ENCODE data around the gene OR9Q1. TPM values are rescaled to one million over a fixed set of nuclear protein-coding genes. Genes with fewer than 3 reads are reported as not detected.

Gene OR9Q1
- polyA plus RNA-seq, 1 donor from 2014 or later: not detected

DNA sequence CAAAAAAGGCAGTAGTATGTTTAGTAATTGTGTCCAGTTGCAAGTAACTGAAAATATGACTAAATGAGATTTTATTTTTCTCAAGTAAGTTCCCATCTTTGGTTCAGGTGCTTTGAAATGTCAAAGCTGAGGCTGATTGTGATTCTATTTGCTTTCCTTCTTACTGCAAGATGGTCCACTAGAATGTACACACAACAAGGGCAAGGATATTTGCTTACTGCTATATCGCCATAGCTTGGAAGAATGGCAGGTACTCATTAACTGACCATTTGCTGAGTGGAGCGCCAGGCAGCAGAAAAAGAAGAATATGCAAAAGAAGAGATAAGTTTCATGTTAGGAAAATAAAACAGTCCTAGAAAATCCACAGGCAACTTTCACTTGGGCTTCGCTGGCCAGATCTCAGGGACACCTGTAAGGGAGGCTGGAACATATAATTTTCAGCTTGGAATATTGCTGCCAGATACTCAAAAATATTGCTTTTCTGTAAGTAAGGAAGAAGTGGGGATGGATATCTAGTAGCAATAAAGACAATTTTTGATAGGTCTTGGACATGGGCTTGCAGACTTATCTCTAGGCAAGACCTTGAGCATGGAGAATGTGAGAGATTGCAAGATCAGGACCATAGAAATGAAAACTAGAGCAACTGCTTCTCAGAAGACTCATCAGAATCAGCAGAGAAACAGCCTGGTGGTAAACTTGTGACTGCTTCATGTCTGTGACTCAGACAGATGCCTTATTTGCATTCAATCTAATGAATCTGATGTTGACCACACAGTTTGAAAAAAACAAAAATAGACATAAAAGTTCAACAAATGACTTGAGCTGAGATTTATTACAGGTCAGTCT, 44.8 kb upstream of the OR9Q1 start:
- H3K9me3 ChIP-seq (ENCODE audit: low read length): no peaks in the 10 kb centered on the region
- no peak overlapping the region for H3K4me2 ChIP-seq (ENCODE audit: low read length)
- no peaks in the 10 kb centered on the region for H3F3A ChIP-seq (ENCODE audit: insufficient read depth, low read length, poor library complexity, severe bottlenecking)
- no peak overlapping the region for H3K9ac ChIP-seq (ENCODE audit: low read length)
- H3K79me2 ChIP-seq (replicated peaks; ENCODE audit: insufficient read depth, low read length): no peaks in the 10 kb centered on the region
- no peak overlapping the region for H3K27ac ChIP-seq (ENCODE audit: low read length)
- no peaks in the 10 kb centered on the region for H3K36me3 ChIP-seq (ENCODE audit: insufficient read depth, low read length)
- no peak overlapping the region for H3K4me3 ChIP-seq (ENCODE audit: low read length)
- H4K20me1 ChIP-seq (ENCODE audit: insufficient read depth): no peaks in the 10 kb centered on the region
- H3K27me3 ChIP-seq (ENCODE audit: insufficient read depth, low read depth, low read length): no peaks in the 10 kb centered on the region
- no peaks in the 10 kb centered on the region for H3K9me2 ChIP-seq (ENCODE audit: insufficient read depth, low read length)
- no peak overlapping the region for H2AFZ ChIP-seq (ENCODE audit: low read depth, low read length)
- TF ChIP-seq RAD21 (conservative IDR thresholded peaks at IDR 0.05): no peak
- TF ChIP-seq EZH2 (IDR thresholded peaks at IDR 0.05; ENCODE audit: borderline replicate concordance, insufficient read depth, low read length, poor library complexity, severe bottlenecking): no peak
- no peak for TF ChIP-seq MXI1 (conservative IDR thresholded peaks at IDR 0.05; ENCODE audit: poor library complexity, severe bottlenecking)
- TF ChIP-seq, protein P1, sequence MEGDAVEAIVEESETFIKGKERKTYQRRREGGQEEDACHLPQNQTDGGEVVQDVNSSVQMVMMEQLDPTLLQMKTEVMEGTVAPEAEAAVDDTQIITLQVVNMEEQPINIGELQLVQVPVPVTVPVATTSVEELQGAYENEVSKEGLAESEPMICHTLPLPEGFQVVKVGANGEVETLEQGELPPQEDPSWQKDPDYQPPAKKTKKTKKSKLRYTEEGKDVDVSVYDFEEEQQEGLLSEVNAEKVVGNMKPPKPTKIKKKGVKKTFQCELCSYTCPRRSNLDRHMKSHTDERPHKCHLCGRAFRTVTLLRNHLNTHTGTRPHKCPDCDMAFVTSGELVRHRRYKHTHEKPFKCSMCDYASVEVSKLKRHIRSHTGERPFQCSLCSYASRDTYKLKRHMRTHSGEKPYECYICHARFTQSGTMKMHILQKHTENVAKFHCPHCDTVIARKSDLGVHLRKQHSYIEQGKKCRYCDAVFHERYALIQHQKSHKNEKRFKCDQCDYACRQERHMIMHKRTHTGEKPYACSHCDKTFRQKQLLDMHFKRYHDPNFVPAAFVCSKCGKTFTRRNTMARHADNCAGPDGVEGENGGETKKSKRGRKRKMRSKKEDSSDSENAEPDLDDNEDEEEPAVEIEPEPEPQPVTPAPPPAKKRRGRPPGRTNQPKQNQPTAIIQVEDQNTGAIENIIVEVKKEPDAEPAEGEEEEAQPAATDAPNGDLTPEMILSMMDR (IDR thresholded peaks at IDR 0.05; ENCODE audit: poor library complexity, severe bottlenecking): no peak
- TF ChIP-seq, protein P2, sequence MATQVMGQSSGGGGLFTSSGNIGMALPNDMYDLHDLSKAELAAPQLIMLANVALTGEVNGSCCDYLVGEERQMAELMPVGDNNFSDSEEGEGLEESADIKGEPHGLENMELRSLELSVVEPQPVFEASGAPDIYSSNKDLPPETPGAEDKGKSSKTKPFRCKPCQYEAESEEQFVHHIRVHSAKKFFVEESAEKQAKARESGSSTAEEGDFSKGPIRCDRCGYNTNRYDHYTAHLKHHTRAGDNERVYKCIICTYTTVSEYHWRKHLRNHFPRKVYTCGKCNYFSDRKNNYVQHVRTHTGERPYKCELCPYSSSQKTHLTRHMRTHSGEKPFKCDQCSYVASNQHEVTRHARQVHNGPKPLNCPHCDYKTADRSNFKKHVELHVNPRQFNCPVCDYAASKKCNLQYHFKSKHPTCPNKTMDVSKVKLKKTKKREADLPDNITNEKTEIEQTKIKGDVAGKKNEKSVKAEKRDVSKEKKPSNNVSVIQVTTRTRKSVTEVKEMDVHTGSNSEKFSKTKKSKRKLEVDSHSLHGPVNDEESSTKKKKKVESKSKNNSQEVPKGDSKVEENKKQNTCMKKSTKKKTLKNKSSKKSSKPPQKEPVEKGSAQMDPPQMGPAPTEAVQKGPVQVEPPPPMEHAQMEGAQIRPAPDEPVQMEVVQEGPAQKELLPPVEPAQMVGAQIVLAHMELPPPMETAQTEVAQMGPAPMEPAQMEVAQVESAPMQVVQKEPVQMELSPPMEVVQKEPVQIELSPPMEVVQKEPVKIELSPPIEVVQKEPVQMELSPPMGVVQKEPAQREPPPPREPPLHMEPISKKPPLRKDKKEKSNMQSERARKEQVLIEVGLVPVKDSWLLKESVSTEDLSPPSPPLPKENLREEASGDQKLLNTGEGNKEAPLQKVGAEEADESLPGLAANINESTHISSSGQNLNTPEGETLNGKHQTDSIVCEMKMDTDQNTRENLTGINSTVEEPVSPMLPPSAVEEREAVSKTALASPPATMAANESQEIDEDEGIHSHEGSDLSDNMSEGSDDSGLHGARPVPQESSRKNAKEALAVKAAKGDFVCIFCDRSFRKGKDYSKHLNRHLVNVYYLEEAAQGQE (IDR thresholded peaks at IDR 0.05; ENCODE audit: borderline replicate concordance): no peak
- no peak for TF ChIP-seq SMC3 (conservative IDR thresholded peaks at IDR 0.05; ENCODE audit: poor library complexity)
- no peak for TF ChIP-seq POLR2AphosphoS5 (IDR thresholded peaks at IDR 0.05)
- no peak for TF ChIP-seq EP300 (conservative IDR thresholded peaks at IDR 0.05; ENCODE audit: poor library complexity, severe bottlenecking)
- no peak for TF ChIP-seq TAF1 (IDR thresholded peaks at IDR 0.05; ENCODE audit: low read depth)

DNA sequence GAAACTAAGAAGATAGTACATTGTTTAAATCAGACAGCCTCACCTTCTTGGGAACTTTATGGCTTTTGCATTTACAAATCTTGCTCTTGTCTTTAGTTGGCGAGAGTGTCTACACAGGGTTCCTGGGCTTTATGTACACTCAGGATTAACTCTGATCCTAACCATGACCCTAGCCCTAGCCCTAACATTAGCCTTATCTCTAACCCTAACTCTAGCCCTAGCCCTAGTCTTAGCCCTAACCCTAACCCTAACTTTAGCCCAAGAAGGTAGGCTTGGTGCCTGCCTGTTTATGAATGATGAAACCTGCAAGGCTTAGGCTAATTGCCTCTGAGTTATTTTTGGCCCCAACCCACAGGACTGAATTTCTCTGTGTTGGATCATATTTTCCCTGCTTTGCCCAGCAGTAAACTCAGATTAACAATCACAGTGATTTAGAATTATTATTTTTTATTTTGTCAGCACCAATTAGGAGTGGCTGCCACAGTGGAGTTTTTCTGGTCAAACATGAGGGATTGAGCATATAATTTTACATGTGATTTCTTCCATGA, 44.1 kb upstream of the OR9Q1 start:
- no peak overlapping the region for H3K4me3 ChIP-seq (ENCODE audit: low read length)
- H3K27ac ChIP-seq (ENCODE audit: low read length): no peak overlapping the region
- no peak overlapping the region for H3K4me2 ChIP-seq (ENCODE audit: low read length)
- no peak overlapping the region for H2AFZ ChIP-seq (ENCODE audit: low read depth, low read length)
- no peaks in the 10 kb centered on the region for H3K9me2 ChIP-seq (ENCODE audit: insufficient read depth, low read length)
- no peaks in the 10 kb centered on the region for H3F3A ChIP-seq (ENCODE audit: insufficient read depth, low read length, poor library complexity, severe bottlenecking)
- H3K9me3 ChIP-seq (ENCODE audit: low read length): no peaks in the 10 kb centered on the region
- H4K20me1 ChIP-seq (ENCODE audit: insufficient read depth): no peaks in the 10 kb centered on the region
- no peak for TF ChIP-seq RAD21 (conservative IDR thresholded peaks at IDR 0.05)
- no peak for TF ChIP-seq TAF1 (IDR thresholded peaks at IDR 0.05; ENCODE audit: low read depth)
- TF ChIP-seq EZH2 (IDR thresholded peaks at IDR 0.05; ENCODE audit: borderline replicate concordance, insufficient read depth, low read length, poor library complexity, severe bottlenecking): no peak
- TF ChIP-seq, protein P2 (IDR thresholded peaks at IDR 0.05; ENCODE audit: borderline replicate concordance): no peak
- no peak for TF ChIP-seq MXI1 (conservative IDR thresholded peaks at IDR 0.05; ENCODE audit: poor library complexity, severe bottlenecking)
- TF ChIP-seq EP300 (conservative IDR thresholded peaks at IDR 0.05; ENCODE audit: poor library complexity, severe bottlenecking): no peak
- TF ChIP-seq POLR2AphosphoS5 (IDR thresholded peaks at IDR 0.05): no peak
- TF ChIP-seq, protein P1 (IDR thresholded peaks at IDR 0.05; ENCODE audit: poor library complexity, severe bottlenecking): no peak
- no peak for TF ChIP-seq SMC3 (conservative IDR thresholded peaks at IDR 0.05; ENCODE audit: poor library complexity)
- no peaks in the 10 kb centered on the region for H3K36me3 ChIP-seq (ENCODE audit: insufficient read depth, low read length)
- no peaks in the 10 kb centered on the region for H3K79me2 ChIP-seq (replicated peaks; ENCODE audit: insufficient read depth, low read length)
- no peaks in the 10 kb centered on the region for H3K27me3 ChIP-seq (ENCODE audit: insufficient read depth, low read depth, low read length)
- no peak overlapping the region for H3K9ac ChIP-seq (ENCODE audit: low read length)

Data from neural cell (in vitro differentiated cells).